Measurements from ENCODE around the gene REV3L.

DNA sequence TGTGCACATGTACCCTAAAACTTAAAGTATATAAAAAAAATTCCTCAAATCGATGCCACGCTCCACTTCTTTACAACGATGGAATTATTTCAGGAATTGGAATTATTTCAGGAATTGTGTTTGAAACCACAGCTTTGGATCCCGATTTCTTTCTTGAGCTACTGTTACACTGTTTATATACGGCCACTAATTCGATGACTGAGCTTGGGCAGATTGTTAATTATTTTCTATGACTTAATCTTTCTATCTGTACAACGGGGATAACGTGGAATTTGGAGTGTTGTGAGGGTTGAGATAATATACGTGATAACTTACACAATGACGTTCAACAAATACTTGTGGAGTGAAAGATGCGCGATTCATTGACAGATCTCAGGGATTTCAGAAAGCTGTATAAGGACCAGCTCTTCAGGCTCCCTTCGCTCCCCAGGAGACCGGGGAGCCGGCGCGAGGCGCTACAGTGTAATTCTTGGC lies 224.4 kb downstream of the REV3L start:
- TF ChIP-seq, protein P1, sequence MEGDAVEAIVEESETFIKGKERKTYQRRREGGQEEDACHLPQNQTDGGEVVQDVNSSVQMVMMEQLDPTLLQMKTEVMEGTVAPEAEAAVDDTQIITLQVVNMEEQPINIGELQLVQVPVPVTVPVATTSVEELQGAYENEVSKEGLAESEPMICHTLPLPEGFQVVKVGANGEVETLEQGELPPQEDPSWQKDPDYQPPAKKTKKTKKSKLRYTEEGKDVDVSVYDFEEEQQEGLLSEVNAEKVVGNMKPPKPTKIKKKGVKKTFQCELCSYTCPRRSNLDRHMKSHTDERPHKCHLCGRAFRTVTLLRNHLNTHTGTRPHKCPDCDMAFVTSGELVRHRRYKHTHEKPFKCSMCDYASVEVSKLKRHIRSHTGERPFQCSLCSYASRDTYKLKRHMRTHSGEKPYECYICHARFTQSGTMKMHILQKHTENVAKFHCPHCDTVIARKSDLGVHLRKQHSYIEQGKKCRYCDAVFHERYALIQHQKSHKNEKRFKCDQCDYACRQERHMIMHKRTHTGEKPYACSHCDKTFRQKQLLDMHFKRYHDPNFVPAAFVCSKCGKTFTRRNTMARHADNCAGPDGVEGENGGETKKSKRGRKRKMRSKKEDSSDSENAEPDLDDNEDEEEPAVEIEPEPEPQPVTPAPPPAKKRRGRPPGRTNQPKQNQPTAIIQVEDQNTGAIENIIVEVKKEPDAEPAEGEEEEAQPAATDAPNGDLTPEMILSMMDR (IDR thresholded peaks at IDR 0.05; ENCODE audit: insufficient read depth, low read length, poor library complexity, severe bottlenecking): no peak
- TF ChIP-seq EZH2phosphoT487 (conservative IDR thresholded peaks at IDR 0.05; ENCODE audit: low read length): no peak

All from SU-DHL-6 (cell line).